Measurements from ENCODE around the gene GALNTL6.

DNA sequence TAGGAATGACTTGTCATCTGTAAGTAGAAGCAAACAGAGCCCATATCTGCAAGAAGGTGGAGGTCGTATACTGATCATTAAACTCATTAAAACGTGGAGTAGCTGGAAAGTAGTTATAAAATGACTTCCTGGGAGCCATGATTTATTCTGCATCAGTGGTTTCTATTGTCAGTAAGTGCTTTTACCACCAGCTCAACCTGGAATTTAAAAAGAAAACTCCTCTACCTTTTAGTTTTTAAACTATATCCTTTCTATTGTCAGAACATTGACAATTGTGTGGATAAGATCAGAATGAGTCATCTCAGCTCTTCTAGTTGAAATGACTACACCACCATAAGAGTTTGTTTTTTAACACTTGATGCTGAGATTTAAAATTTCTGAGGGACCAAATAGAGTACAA, 704.2 kb downstream of the GALNTL6 start:
- TF ChIP-seq, protein P1, sequence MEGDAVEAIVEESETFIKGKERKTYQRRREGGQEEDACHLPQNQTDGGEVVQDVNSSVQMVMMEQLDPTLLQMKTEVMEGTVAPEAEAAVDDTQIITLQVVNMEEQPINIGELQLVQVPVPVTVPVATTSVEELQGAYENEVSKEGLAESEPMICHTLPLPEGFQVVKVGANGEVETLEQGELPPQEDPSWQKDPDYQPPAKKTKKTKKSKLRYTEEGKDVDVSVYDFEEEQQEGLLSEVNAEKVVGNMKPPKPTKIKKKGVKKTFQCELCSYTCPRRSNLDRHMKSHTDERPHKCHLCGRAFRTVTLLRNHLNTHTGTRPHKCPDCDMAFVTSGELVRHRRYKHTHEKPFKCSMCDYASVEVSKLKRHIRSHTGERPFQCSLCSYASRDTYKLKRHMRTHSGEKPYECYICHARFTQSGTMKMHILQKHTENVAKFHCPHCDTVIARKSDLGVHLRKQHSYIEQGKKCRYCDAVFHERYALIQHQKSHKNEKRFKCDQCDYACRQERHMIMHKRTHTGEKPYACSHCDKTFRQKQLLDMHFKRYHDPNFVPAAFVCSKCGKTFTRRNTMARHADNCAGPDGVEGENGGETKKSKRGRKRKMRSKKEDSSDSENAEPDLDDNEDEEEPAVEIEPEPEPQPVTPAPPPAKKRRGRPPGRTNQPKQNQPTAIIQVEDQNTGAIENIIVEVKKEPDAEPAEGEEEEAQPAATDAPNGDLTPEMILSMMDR (IDR thresholded peaks at IDR 0.05): no peak
- TF ChIP-seq POLR2A (IDR thresholded peaks at IDR 0.05): no peak

Measured in testis (tissue), 2 donors.